Lung (tissue), 12 donors: ENCODE measurements around the gene ANKRD55. TPM values are rescaled to one million over a fixed set of nuclear protein-coding genes. Genes with fewer than 3 reads are reported as not detected.

Experiments used
- ATAC-seq: fragments of 200-7000 bp; cut with Tn5 transposase; one replicate; pipeline ENCODE4 v1.9.1; 2020; ENCODE audit warnings: moderate number of reproducible peaks; ENCODE audit not compliant: insufficient read depth, low FRiP score
- DNase-seq, 3 donors: peaks; one replicate each; pipeline ENCODE4 v3.0.0-alpha.2; 2013 to 2017
- H3K27ac ChIP-seq, 2 donors: one replicate each; pipeline ENCODE4 v1.5.1; 2013; ENCODE audit warnings: mild to moderate bottlenecking in 2 of 2, moderate library complexity in 2 of 2, control low read depth in 1 of 2, inconsistent platforms in 1 of 2, low read depth in 1 of 2, low read length in 1 of 2
- H3K27me3 ChIP-seq, 3 donors: one replicate each; pipeline ENCODE4 v1.5.1; 2013; ENCODE audit warnings: low read length in 2 of 3; ENCODE audit not compliant: control insufficient read depth in 3 of 3, insufficient read depth in 3 of 3
- H3K36me3 ChIP-seq, 4 donors: one replicate each; pipeline ENCODE4 v1.5.1; 2013; ENCODE audit warnings: low read length in 4 of 4, mild to moderate bottlenecking in 1 of 4, moderate library complexity in 1 of 4; ENCODE audit not compliant: control insufficient read depth in 4 of 4, insufficient read depth in 4 of 4
- H3K4me1 ChIP-seq, 5 donors: one replicate each; pipeline ENCODE4 v1.5.1; 2013; ENCODE audit warnings: low read length in 5 of 5, mild to moderate bottlenecking in 2 of 5, moderate library complexity in 1 of 5; ENCODE audit not compliant: control insufficient read depth in 5 of 5, insufficient read depth in 5 of 5
- H3K4me3 ChIP-seq: one replicate; pipeline ENCODE4 v1.5.1; 2013; ENCODE audit warnings: mild to moderate bottlenecking, control low read depth, moderate library complexity
- H3K9ac ChIP-seq, 2 donors: one replicate each; pipeline ENCODE4 v1.5.1; 2013; ENCODE audit warnings: low read length in 2 of 2, control low read depth in 1 of 2; ENCODE audit not compliant: insufficient read depth in 1 of 2
- H3K9me3 ChIP-seq, 4 donors: one replicate each; pipeline ENCODE4 v1.5.1; 2013; ENCODE audit warnings: low read length in 3 of 4, mild to moderate bottlenecking in 1 of 4, moderate library complexity in 1 of 4; ENCODE audit not compliant: control insufficient read depth in 4 of 4, insufficient read depth in 3 of 4
- WGBS, 2 donors: extraction: QIAGEN DNeasy Blood & Tissue Kit; methylation state at CpG; one replicate each; pipeline ENCODE4 v1.1.7; 2013; 5-methylcytosine and 5-hydroxymethylcytosine counted together
- polyA plus RNA-seq, 2 donors: library from polyadenylated mRNA; stranded (reverse); fragments of 200-250 nt; gene quantifications; one replicate each; pipeline ENCODE4 v1.2.1, GENCODE V29; 2013
- total RNA-seq, 2 donors: library from RNA; depleted of rRNA in 1 of 2; stranded (reverse); fragments of >200 nt in 1 of 2; gene quantifications; one replicate each; pipeline ENCODE4 v1.2.1, GENCODE V29; 2014 to 2021
- TF ChIP-seq, protein P1 (sequence below): IDR thresholded peaks from 2 replicates; pipeline ENCODE4 v1.5.1; 2012; ENCODE audit warnings: mild to moderate bottlenecking; ENCODE audit errors: control extremely low read depth, extremely low read depth
- donor health status: control.
- donor health status: control.
- donor health status: Bipolar disorder and iron deficiency.
- donor health status: healthy.
- donor health status: DM: yes; HTN: yes; CAD: no.

Gene ANKRD55
- total and polyA plus RNA-seq, 4 donors: 0.06 to 0.50 (median 0.28) TPM

DNA sequence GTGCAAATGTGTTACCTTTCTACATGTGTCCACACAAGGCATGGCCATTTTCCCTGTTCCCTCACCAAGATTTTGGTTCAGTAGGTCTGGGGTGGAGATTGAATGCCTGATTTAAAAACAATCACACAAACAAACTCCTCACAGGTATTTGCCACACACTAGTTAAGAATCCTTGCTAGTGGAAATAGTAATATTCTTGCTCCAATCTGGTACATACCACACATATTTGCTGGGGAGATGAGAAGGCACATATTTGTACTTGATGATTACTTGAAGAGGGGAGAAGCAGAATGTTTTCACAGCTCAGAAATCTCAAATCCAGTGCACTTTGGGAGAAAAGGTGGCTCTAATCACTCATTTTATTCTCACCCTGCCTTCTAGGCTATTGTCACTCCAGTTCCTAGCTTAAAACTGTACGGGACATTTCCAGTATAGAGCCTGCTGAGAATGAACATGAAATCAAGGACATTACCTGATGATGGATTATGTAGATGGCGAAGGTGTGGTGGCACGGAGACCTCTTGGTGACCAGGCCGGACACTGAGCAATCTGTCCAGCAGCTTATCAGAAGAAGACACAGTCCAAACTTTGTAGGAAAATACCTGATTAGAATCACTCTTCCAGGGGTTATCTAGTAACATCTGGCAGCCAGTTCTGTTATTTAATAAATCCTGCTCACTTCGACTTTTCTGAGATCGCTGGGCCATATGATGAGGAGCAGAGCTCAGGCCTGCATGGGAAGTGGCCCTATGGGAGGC, 122.3 kb downstream of the ANKRD55 start:
- Histone ChIP-seq H3K27ac (no peak overlapping the region), H3K4me1 (peaks cover 0 to 7% (median 0%) of the 10 kb centered on the region in 5 donors), H3K4me3 (no peak overlapping the region), H3K36me3 (no peaks in the 10 kb centered on the region), H3K9ac (no peak overlapping the region), H3K9me3 (no peaks in the 10 kb centered on the region), H3K27me3 (no peaks in the 10 kb centered on the region)
- TF ChIP-seq, protein P1, sequence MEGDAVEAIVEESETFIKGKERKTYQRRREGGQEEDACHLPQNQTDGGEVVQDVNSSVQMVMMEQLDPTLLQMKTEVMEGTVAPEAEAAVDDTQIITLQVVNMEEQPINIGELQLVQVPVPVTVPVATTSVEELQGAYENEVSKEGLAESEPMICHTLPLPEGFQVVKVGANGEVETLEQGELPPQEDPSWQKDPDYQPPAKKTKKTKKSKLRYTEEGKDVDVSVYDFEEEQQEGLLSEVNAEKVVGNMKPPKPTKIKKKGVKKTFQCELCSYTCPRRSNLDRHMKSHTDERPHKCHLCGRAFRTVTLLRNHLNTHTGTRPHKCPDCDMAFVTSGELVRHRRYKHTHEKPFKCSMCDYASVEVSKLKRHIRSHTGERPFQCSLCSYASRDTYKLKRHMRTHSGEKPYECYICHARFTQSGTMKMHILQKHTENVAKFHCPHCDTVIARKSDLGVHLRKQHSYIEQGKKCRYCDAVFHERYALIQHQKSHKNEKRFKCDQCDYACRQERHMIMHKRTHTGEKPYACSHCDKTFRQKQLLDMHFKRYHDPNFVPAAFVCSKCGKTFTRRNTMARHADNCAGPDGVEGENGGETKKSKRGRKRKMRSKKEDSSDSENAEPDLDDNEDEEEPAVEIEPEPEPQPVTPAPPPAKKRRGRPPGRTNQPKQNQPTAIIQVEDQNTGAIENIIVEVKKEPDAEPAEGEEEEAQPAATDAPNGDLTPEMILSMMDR: no peak
- ATAC-seq (no peak), DNase-seq (peak in 1 of 3 donors; percentile 22)
- 83 to 95% methylated on average over 6 of the region's 6 CpGs for WGBS, 2 donors

DNA sequence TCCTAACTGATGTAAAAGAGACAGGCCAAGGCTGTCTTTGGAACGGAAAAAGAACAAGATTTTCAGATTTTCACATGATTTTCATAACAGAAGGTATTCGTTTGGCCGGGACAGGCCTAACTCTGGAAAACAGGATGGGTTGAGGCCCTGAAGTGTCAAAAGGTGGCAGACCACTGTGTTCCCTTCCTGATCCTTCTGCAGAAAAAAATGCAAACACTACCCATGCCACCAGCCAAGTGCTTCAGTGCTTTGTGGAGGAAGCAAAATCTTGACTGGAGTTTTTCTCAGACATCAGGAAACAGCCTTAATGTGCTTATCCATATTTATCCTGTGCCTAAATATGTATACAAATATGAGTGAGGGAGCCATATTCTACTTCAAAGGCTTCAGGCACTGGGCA, 124.9 kb downstream of the ANKRD55 start:
- 53 to 71% methylated on average over 3 of the region's 3 CpGs for WGBS, 2 donors
- DNase-seq (peak in 2 of 3 donors; percentile 45 to 53), ATAC-seq (no peak)
- TF ChIP-seq, protein P1: no peak
- H3K4me3 ChIP-seq: no peak overlapping the region
- no peaks in the 10 kb centered on the region for H3K9me3 ChIP-seq
- peaks cover 0 to 7% (median 0%) of the 10 kb centered on the region in 5 donors for H3K4me1 ChIP-seq
- H3K27me3 ChIP-seq: no peaks in the 10 kb centered on the region
- H3K27ac ChIP-seq: no peak overlapping the region
- H3K9ac ChIP-seq: no peak overlapping the region
- no peaks in the 10 kb centered on the region for H3K36me3 ChIP-seq

DNA sequence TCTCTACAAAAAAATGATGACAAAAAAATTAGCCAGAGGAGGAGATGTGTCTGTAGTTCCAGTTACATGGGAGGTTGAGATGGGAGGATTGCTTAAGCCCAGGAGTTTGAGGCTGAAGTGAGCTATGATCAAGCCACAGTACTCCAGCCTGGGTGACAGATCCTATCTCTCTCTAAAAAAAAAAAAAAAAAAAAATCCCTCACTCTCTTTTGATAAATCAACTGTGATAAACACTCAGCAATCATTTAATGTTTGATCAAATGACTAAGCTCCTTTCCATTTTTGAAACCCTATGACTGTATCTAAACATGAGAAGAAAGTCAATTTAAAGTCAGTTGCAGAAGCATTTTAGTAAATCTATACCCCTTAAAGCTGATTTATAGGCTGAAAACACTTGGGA, 126.3 kb downstream of the ANKRD55 start:
- no peaks in the 10 kb centered on the region for H3K27me3 ChIP-seq
- no peak overlapping the region for H3K9ac ChIP-seq
- H3K36me3 ChIP-seq: no peaks in the 10 kb centered on the region
- H3K4me1 ChIP-seq: peaks cover 0 to 7% (median 1%) of the 10 kb centered on the region in 5 donors
- H3K4me3 ChIP-seq: no peak overlapping the region
- H3K9me3 ChIP-seq: no peaks in the 10 kb centered on the region
- no peak for DNase-seq
- no peak overlapping the region for H3K27ac ChIP-seq
- TF ChIP-seq, protein P1: no peak
- no peak for ATAC-seq
